GM12878 (cell line): ENCODE data around the gene CAMTA1. TPM values are rescaled to one million over a fixed set of nuclear protein-coding genes. Genes with fewer than 3 reads are reported as not detected.

Experiments
- ATAC-seq: fragments of 200-7000 bp; cut with Tn5 transposase; 3 replicates; pipeline ENCODE4 v1.9.1; 2020; ENCODE audit warnings: mild to moderate bottlenecking, moderate library complexity
- BruUV-seq: library from RNA; stranded (reverse); fragments of 400-500 nt; replicated peaks from 2 replicates; lab custom pipeline; 2021; lab: Mats Ljungman, UMichigan
- CTCF ChIA-PET: fragments of 300-600 bp; sonication (Branson Sonifier 250); formaldehyde crosslinking; extraction: SDS; loops from one replicate; lab custom pipeline; 2021; ENCODE audit warnings: inconsistent platforms; lab: Yijun Ruan, JAX
- POLR2A ChIA-PET: fragments of 350-600 bp; formaldehyde crosslinking; extraction: SDS; loops from one replicate; lab custom pipeline; 2021; ENCODE audit warnings: inconsistent platforms; lab: Charles Lee
- RAD21 ChIA-PET: fragments of 300-600 bp; sonication (Branson Sonifier 250); formaldehyde crosslinking; loops from one replicate; lab custom pipeline; 2023; ENCODE audit warnings: antibody characterized with exemption; ENCODE audit not compliant: unreplicated experiment; lab: Charles Lee
- SMC1A ChIA-PET: fragments of 300-600 bp; sonication (Branson Sonifier 250); formaldehyde crosslinking; loops from one replicate; lab custom pipeline; 2023; ENCODE audit not compliant: unreplicated experiment, uncharacterized antibody; lab: Charles Lee
- DNase-seq: peaks from one replicate; pipeline ENCODE4 v3.0.0-alpha.2; 2011; ENCODE audit warnings: low read depth, low spot score
- FAIRE-seq: peaks from 3 replicates; lab custom pipeline; 2011; peaks lifted over from hg19 to GRCh38; lab: Jason Lieb, UNC
- H2AFZ ChIP-seq: 2 replicates; pipeline ENCODE4 v1.6.0; 2011; ENCODE audit warnings: low read depth, low read length, control low read depth; ENCODE audit not compliant: control insufficient read depth
- H3K27ac ChIP-seq: 2 replicates; pipeline ENCODE4 v1.5.1; 2011; ENCODE audit warnings: control low read depth; ENCODE audit not compliant: control insufficient read depth, insufficient read depth
- H3K27me3 ChIP-seq, 2 experiments: replicated peaks in 1 of 2; 2 replicates each; pipeline versions ENCODE4 v1.6.0 to v1.6.1; 2011; ENCODE audit warnings: low read length in 1 of 2; ENCODE audit not compliant: control insufficient read depth in 2 of 2, insufficient read depth in 2 of 2
- H3K36me3 ChIP-seq, 2 experiments: 2 replicates each; pipeline ENCODE4 v1.5.1; 2011; ENCODE audit warnings: low read length in 1 of 2; ENCODE audit not compliant: control insufficient read depth in 2 of 2, insufficient read depth in 2 of 2
- H3K4me1 ChIP-seq: 2 replicates; pipeline ENCODE4 v1.6.1; 2011; ENCODE audit warnings: mild to moderate bottlenecking, low read length, moderate library complexity, mixed read lengths; ENCODE audit not compliant: control insufficient read depth, insufficient read depth
- H3K4me2 ChIP-seq: 2 replicates; pipeline ENCODE4 v1.6.0; 2011; ENCODE audit warnings: control low read depth; ENCODE audit not compliant: control insufficient read depth, insufficient read depth
- H3K4me3 ChIP-seq: fragments of 200-600 bp; sonication (generic); 2 replicates; pipeline ENCODE4 v1.5.1; 2016
- H3K79me2 ChIP-seq: 2 replicates; pipeline ENCODE4 v1.6.0; 2011; ENCODE audit warnings: low read length; ENCODE audit not compliant: control insufficient read depth, insufficient read depth
- H3K9ac ChIP-seq: 2 replicates; pipeline ENCODE4 v1.8.0; 2011; ENCODE audit warnings: low read length, control low read depth, mixed read lengths; ENCODE audit not compliant: control insufficient read depth, insufficient read depth
- H3K9me3 ChIP-seq: replicated peaks from 3 replicates; pipeline ENCODE4 v1.5.1; 2011; ENCODE audit warnings: mild to moderate bottlenecking, low read length; ENCODE audit not compliant: control insufficient read depth, insufficient read depth
- H4K20me1 ChIP-seq: 2 replicates; pipeline ENCODE4 v1.6.0; 2011; ENCODE audit not compliant: control insufficient read depth, insufficient read depth
- BHLHE40 ChIP-seq, 2 experiments: fragments of 450-650 bp in 1 of 2; IDR thresholded peaks; 2 replicates each; pipeline ENCODE4 v1.6.1; 2011 to 2017; ENCODE audit warnings: low read depth in 2 of 2, borderline replicate concordance in 1 of 2, improper control_type of control experiment in 1 of 2, low read length in 1 of 2, mild to moderate bottlenecking in 1 of 2
- CBFB ChIP-seq: IDR thresholded peaks from 2 replicates; pipeline ENCODE4 v1.6.1; 2016; ENCODE audit warnings: antibody characterized with exemption, low read depth
- EED ChIP-seq: sonication (generic); IDR thresholded peaks from 2 replicates; pipeline ENCODE4 v1.6.1; 2016; ENCODE audit warnings: antibody characterized with exemption, low read depth
- IRF4 ChIP-seq: IDR thresholded peaks from 2 replicates; pipeline ENCODE4 v1.6.1; 2011; ENCODE audit warnings: low read depth, low read length
- MYB ChIP-seq: fragments of 150-350 bp; IDR thresholded peaks from 2 replicates; pipeline ENCODE4 v1.6.1; 2014; ENCODE audit warnings: mild to moderate bottlenecking, low read depth, low read length, borderline replicate concordance
- NFYA ChIP-seq: IDR thresholded peaks from 2 replicates; pipeline ENCODE4 v1.6.1; 2011; ENCODE audit warnings: low read depth, mild to moderate bottlenecking, low read length, improper control_type of control experiment, borderline replicate concordance
- NFYB ChIP-seq: IDR thresholded peaks from 2 replicates; pipeline ENCODE4 v1.6.1; 2011; ENCODE audit warnings: low read depth, mild to moderate bottlenecking, low read length, improper control_type of control experiment, moderate library complexity; ENCODE audit not compliant: insufficient read depth
- RB1 ChIP-seq: fragments of 450-650 bp; formaldehyde crosslinking; IDR thresholded peaks from 2 replicates; pipeline ENCODE4 v1.6.1; 2017; ENCODE audit warnings: mild to moderate bottlenecking, borderline replicate concordance
- RUNX3 ChIP-seq: IDR thresholded peaks from 2 replicates; pipeline ENCODE4 v1.6.1; 2012; ENCODE audit warnings: low read length, inconsistent platforms
- SMAD1 ChIP-seq: fragments of 450-650 bp; IDR thresholded peaks from 2 replicates; pipeline ENCODE4 v1.6.1; 2018; ENCODE audit warnings: mild to moderate bottlenecking, low read depth; ENCODE audit not compliant: partially characterized antibody
- SRF ChIP-seq, 2 experiments: IDR thresholded peaks; 2 replicates each; pipeline ENCODE4 v1.6.1; 2011; ENCODE audit warnings: low read depth in 2 of 2, low read length in 2 of 2, mild to moderate bottlenecking in 1 of 2, moderate library complexity in 1 of 2
- TAF1 ChIP-seq: IDR thresholded peaks from 2 replicates; pipeline ENCODE4 v1.6.1; 2011; ENCODE audit warnings: mild to moderate bottlenecking, low read depth, low read length, borderline replicate concordance
- WGBS: methylation state at CpG from one replicate; pipeline ENCODE4 v1.1.6; 2016; ENCODE audit warnings: low lambda C conversion rate; ENCODE audit not compliant: insufficient replicate concordance, insufficient coverage; ENCODE audit errors: missing lambda C conversion rate; 5-methylcytosine and 5-hydroxymethylcytosine counted together
- in situ Hi-C: fragments of 300-500 bp; cut with MboI; formaldehyde crosslinking; loops from 9 replicates; pipeline ENCODE4 v1.14.3; 2018; ENCODE audit warnings: mixed read lengths
- intact Hi-C: fragments of 100-400 bp; cut with micrococcal nuclease; formaldehyde crosslinking; loops from one replicate; pipeline ENCODE4 v1.14.2; 2022; ENCODE audit not compliant: unreplicated experiment
- polyA plus RNA-seq, 11 experiments: library from polyadenylated mRNA; depleted of rRNA in 4 of 11; unstranded in 6 of 11; stranded (reverse) in 5 of 11; fragments of >200 nt; fragmentation: Nextera tagmentation in 4 of 11; fragmentation: Illumina TruSeq in 1 of 11; extraction: Ambion mirVana in 4 of 11; extraction: Trizol in 1 of 11; gene quantifications; 1 replicate in 1 of 11; 2 replicates in 10 of 11; pipeline versions ENCODE4 v1.2.1 to v1.2.3, GENCODE V29; 2011 to 2016; ENCODE audit warnings: inconsistent platforms in 2 of 11, missing spikeins in 2 of 11, low read depth in 1 of 11
- total RNA-seq, 4 experiments: library from RNA; depleted of rRNA in 3 of 4; stranded (reverse); fragments of >200 nt in 3 of 4; fragmentation: Illumina TruSeq in 1 of 4; extraction: Trizol in 1 of 4; gene quantifications; 2 replicates each; pipeline versions ENCODE4 v1.2.1 to v1.2.3, GENCODE V29; 2013 to 2021
- TF ChIP-seq, protein P1 (sequence below): IDR thresholded peaks from 2 replicates; pipeline ENCODE4 v1.6.1; 2012; ENCODE audit warnings: mild to moderate bottlenecking, low read depth, low read length
- TF ChIP-seq, protein P2 (sequence below): IDR thresholded peaks from 2 replicates; pipeline ENCODE4 v1.6.1; 2012; ENCODE audit warnings: low read depth, low read length, improper control_type of control experiment
- TF ChIP-seq, protein P3 (sequence below): fragments of 450-650 bp; IDR thresholded peaks from 2 replicates; pipeline ENCODE4 v1.6.1; 2018; ENCODE audit warnings: mild to moderate bottlenecking, low read depth, moderate library complexity; ENCODE audit not compliant: partially characterized antibody

The CAMTA1 gene
- total and polyA plus RNA-seq, 10 of the 15 experiments (the other 5 are each of a cell fraction or from before 2014, with no cell fraction given), result 37.7 to 148 (median 76.4) TPM

DNA sequence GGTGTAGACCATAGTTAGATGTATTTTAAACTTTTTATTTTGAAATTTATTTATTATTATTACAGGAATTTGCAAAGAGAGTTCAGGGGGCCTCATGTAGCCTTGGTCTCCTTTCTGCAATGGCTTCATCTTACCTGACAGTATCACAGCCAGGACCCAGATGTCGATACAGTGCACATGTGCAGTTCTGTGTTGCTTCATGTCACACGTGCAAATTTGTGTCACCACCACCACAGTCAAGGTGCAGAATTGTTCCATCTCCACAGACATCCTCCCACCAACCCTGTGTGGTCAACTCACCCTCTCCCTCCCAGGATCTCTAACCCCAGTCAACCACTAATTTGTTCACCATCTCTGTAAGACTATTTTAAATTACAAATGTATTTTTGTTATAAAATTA lies 184.5 kb downstream of the CAMTA1 start:
- Histone ChIP-seq H3K36me3 (no peaks in the 10 kb centered on the region), H4K20me1 (no peaks in the 10 kb centered on the region), H3K9me3 (no peaks in the 10 kb centered on the region), H3K4me2 (no peak overlapping the region), H3K4me3 (no peak overlapping the region), H3K9ac (no peak overlapping the region), H3K27me3 (peaks cover 3 to 5% of the 10 kb centered on the region in 2 experiments; a peak in 2 of 4 replicates), H3K4me1 (no peaks in the 10 kb centered on the region), H3K79me2 (no peaks in the 10 kb centered on the region), H2AFZ (no peak overlapping the region), H3K27ac (no peak overlapping the region)
- intact Hi-C loops (no loop called here), in situ Hi-C loops (no loop called here)
- no peak for FAIRE-seq
- ChIA-PET SMC1A (no interaction called here), POLR2A (no interaction called here), CTCF (no interaction called here), RAD21 (no interaction called here)
- no peak for ATAC-seq
- TF ChIP-seq SRF (IDR thresholded peaks at IDR 0.05; ENCODE audit: low read depth in 2 of 2, low read length in 2 of 2) (no peak), RUNX3 (no peak), BHLHE40 (IDR thresholded peaks at IDR 0.05; ENCODE audit: borderline replicate concordance in 1 of 2, low read depth in 2 of 2, low read length in 1 of 2) (no peak), NFYA (no peak), MYB (no peak), SMAD1 (no peak), IRF4 (no peak), RB1 (no peak), NFYB (no peak), TAF1 (no peak), EED (no peak), CBFB (no peak)
- TF ChIP-seq, protein P1, sequence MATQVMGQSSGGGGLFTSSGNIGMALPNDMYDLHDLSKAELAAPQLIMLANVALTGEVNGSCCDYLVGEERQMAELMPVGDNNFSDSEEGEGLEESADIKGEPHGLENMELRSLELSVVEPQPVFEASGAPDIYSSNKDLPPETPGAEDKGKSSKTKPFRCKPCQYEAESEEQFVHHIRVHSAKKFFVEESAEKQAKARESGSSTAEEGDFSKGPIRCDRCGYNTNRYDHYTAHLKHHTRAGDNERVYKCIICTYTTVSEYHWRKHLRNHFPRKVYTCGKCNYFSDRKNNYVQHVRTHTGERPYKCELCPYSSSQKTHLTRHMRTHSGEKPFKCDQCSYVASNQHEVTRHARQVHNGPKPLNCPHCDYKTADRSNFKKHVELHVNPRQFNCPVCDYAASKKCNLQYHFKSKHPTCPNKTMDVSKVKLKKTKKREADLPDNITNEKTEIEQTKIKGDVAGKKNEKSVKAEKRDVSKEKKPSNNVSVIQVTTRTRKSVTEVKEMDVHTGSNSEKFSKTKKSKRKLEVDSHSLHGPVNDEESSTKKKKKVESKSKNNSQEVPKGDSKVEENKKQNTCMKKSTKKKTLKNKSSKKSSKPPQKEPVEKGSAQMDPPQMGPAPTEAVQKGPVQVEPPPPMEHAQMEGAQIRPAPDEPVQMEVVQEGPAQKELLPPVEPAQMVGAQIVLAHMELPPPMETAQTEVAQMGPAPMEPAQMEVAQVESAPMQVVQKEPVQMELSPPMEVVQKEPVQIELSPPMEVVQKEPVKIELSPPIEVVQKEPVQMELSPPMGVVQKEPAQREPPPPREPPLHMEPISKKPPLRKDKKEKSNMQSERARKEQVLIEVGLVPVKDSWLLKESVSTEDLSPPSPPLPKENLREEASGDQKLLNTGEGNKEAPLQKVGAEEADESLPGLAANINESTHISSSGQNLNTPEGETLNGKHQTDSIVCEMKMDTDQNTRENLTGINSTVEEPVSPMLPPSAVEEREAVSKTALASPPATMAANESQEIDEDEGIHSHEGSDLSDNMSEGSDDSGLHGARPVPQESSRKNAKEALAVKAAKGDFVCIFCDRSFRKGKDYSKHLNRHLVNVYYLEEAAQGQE, result no peak
- TF ChIP-seq, protein P2, sequence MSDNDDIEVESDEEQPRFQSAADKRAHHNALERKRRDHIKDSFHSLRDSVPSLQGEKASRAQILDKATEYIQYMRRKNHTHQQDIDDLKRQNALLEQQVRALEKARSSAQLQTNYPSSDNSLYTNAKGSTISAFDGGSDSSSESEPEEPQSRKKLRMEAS, result no peak
- TF ChIP-seq, protein P3, sequence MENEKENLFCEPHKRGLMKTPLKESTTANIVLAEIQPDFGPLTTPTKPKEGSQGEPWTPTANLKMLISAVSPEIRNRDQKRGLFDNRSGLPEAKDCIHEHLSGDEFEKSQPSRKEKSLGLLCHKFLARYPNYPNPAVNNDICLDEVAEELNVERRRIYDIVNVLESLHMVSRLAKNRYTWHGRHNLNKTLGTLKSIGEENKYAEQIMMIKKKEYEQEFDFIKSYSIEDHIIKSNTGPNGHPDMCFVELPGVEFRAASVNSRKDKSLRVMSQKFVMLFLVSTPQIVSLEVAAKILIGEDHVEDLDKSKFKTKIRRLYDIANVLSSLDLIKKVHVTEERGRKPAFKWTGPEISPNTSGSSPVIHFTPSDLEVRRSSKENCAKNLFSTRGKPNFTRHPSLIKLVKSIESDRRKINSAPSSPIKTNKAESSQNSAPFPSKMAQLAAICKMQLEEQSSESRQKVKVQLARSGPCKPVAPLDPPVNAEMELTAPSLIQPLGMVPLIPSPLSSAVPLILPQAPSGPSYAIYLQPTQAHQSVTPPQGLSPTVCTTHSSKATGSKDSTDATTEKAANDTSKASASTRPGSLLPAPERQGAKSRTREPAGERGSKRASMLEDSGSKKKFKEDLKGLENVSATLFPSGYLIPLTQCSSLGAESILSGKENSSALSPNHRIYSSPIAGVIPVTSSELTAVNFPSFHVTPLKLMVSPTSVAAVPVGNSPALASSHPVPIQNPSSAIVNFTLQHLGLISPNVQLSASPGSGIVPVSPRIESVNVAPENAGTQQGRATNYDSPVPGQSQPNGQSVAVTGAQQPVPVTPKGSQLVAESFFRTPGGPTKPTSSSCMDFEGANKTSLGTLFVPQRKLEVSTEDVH, result no peak
- DNase-seq, result no peak
- no TSS peak for BruUV-seq
- WGBS, result 3% methylated on average over 2 of the region's 2 CpGs
